Adrenal gland (tissue), 12 donors: ENCODE results near the gene SESN1. TPM values are rescaled to one million over a fixed set of nuclear protein-coding genes. Genes with fewer than 3 reads are reported as not detected.
A peak's percentile ranks its signal among the peaks of the same experiment; 100 is the strongest.

Source experiments
- DNase-seq, 7 donors: peaks; one replicate each; pipeline ENCODE4 v3.0.0-alpha.2; 2019 to 2020
- H3K27ac ChIP-seq, 5 donors: fragments of 200-600 bp; sonication (generic) in 4 of 5; 1 replicate in 3 of 5; 2 replicates in 2 of 5; pipeline versions ENCODE4 v1.5.1 to v1.8.0; 2016 to 2020; ENCODE audit warnings: mild to moderate bottlenecking in 1 of 5
- H3K27me3 ChIP-seq: fragments of 200-600 bp; 2 replicates; pipeline ENCODE4 v1.8.0; 2021
- H3K36me3 ChIP-seq, 2 donors: fragments of 200-600 bp; replicated peaks in 1 of 2; 1 replicate in 1 of 2; 2 replicates in 1 of 2; pipeline versions ENCODE4 v1.5.1 to v1.8.0; 2018 to 2022
- H3K4me1 ChIP-seq, 2 donors: fragments of 200-600 bp; replicated peaks in 1 of 2; 1 replicate in 1 of 2; 2 replicates in 1 of 2; pipeline versions ENCODE4 v1.5.1 to v1.8.0; 2018 to 2021
- H3K4me3 ChIP-seq, 4 donors: fragments of 200-600 bp; sonication (generic) in 3 of 4; one replicate each; pipeline ENCODE4 v1.5.1; 2016 to 2018
- H3K9me3 ChIP-seq, 3 donors: fragments of 200-600 bp; sonication (generic) in 1 of 3; replicated peaks in 1 of 3; 1 replicate in 2 of 3; 2 replicates in 1 of 3; pipeline versions ENCODE4 v1.5.1 to v1.8.0; 2016 to 2021
- CTCF ChIP-seq, 6 experiments: fragments of 450-650 bp in 4 of 6; fragments of 200-600 bp in 2 of 6; sonication (generic) in 1 of 6; IDR thresholded peaks; 1 replicate in 5 of 6; 2 replicates in 1 of 6; pipeline versions ENCODE4 v1.5.1 to v1.8.0; 2016 to 2021; ENCODE audit warnings: antibody characterized with exemption in 6 of 6, mild to moderate bottlenecking in 2 of 6, moderate library complexity in 1 of 6
- POLR2A ChIP-seq, 2 donors: fragments of 450-650 bp; IDR thresholded peaks; one replicate each; pipeline ENCODE4 v1.6.1; 2017; ENCODE audit warnings: antibody characterized with exemption in 2 of 2, mild to moderate bottlenecking in 2 of 2, moderate library complexity in 1 of 2
- WGBS, 4 donors: extraction: QIAGEN DNeasy Blood & Tissue Kit in 2 of 4; methylation state at CpG; one replicate each; pipeline versions ENCODE4 v1.1.5 to v1.1.7; 2013 to 2017; 5-methylcytosine and 5-hydroxymethylcytosine counted together
- intact Hi-C, 2 donors: fragments of 100-400 bp; cut with DNase I; formaldehyde crosslinking; loops; one replicate each; pipeline versions ENCODE4 v1.14.1 to v1.15.0; 2022 to 2023
- polyA plus RNA-seq, 3 donors: library from polyadenylated mRNA; stranded (reverse); fragments of 200-250 nt in 2 of 3; fragments of 350-450 nt in 1 of 3; fragmentation: Illumina TruSeq in 1 of 3; extraction: RNeasy Lipid Tissue Mini Kit (QIAGEN cat#74804) in 1 of 3; gene quantifications; one replicate each; pipeline ENCODE4 v1.2.3, GENCODE V29; 2013 to 2014
- total RNA-seq, 9 donors: library from RNA; depleted of rRNA in 4 of 9; stranded (reverse); fragments of >200 nt in 4 of 9; fragments of 120-200 nt in 1 of 9; fragmentation: NEBNext Ultra II Directional in 1 of 9; extraction: Animal tissue kit (Norgen Biotek cat#: 25700) in 1 of 9; gene quantifications; one replicate each; pipeline versions ENCODE4 v1.1.0 to v1.2.4, GENCODE V29; 2013 to 2023
- donor health status: healthy with polysubstance abuse.
- donor health status: Bipolar disorder and iron deficiency.
- donor health status: DM: yes; HTN: yes; CAD: no.
- donor health status: DM: no; HTN: no; CAD: no.
- donor health status: DM: no; HTN: no; CAD: no.
- donor health status: DM: yes; HTN: yes; CAD: no.

Gene SESN1
- total and polyA plus RNA-seq, 12 donors, result 14.2 to 72.7 (median 42.5) TPM

- no peaks in the 10 kb centered on the region for H3K27me3 ChIP-seq
- H3K36me3 ChIP-seq, result no peaks in the 10 kb centered on the region
- no peak for TF ChIP-seq POLR2A (IDR thresholded peaks at IDR 0.05)
- TF ChIP-seq CTCF (IDR thresholded peaks at IDR 0.05), result no peak
- no peak overlapping the region for H3K27ac ChIP-seq
- H3K9me3 ChIP-seq, result no peaks in the 10 kb centered on the region
- intact Hi-C loops, result loop anchor here in 1 of 2 donors (10.0 kb wide), 3 partner anchors 71 to 531 kb away; no protein-coding TSS in a partner anchor
- no peak overlapping the region for H3K4me3 ChIP-seq
- no peak for DNase-seq
- H3K4me1 ChIP-seq, result peaks cover 0 to 53% of the 10 kb centered on the region in 2 donors
These were observed 18.7 kb downstream of the SESN1 start for GRCh38 chr6:109075934-109076333.

- Histone ChIP-seq H3K4me1 (peaks cover 0 to 35% of the 10 kb centered on the region in 2 donors), H3K27ac (no peak overlapping the region), H3K9me3 (no peaks in the 10 kb centered on the region), H3K27me3 (no peaks in the 10 kb centered on the region), H3K36me3 (no peaks in the 10 kb centered on the region), H3K4me3 (no peak overlapping the region)
- intact Hi-C loops, result loop anchor here (5.0 to 10.0 kb wide), 4 partner anchors 69 to 529 kb away; no protein-coding TSS in a partner anchor
- no peak for DNase-seq
- TF ChIP-seq POLR2A (IDR thresholded peaks at IDR 0.05) (no peak), CTCF (IDR thresholded peaks at IDR 0.05) (no peak)
These were observed 20.6 kb downstream of the SESN1 start for GRCh38 chr6:109074133-109074415.

- Histone ChIP-seq H3K27ac (no peak overlapping the region), H3K27me3 (no peaks in the 10 kb centered on the region), H3K9me3 (no peaks in the 10 kb centered on the region), H3K36me3 (no peaks in the 10 kb centered on the region), H3K4me1 (peaks cover 0 to 34% of the 10 kb centered on the region in 2 donors), H3K4me3 (no peak overlapping the region)
- 46 to 48% (median 47%) methylated on average over 7 of the region's 7 CpGs for WGBS, 4 donors
- intact Hi-C loops, result loop anchor here (5.0 to 10.0 kb wide), 4 partner anchors 69 to 529 kb away; no protein-coding TSS in a partner anchor
- DNase-seq, result peak in 5 of 7 donors; percentile 38 to 60 (median 55)
- TF ChIP-seq POLR2A (IDR thresholded peaks at IDR 0.05), result no peak
- TF ChIP-seq CTCF (IDR thresholded peaks at IDR 0.05), result peak; percentile 50 to 84 (median 72)
These were observed 21.1 kb downstream of the SESN1 start for GRCh38 chr6:109073344-109074132.

- no peak for TF ChIP-seq POLR2A (IDR thresholded peaks at IDR 0.05)
- no peak for TF ChIP-seq CTCF (IDR thresholded peaks at IDR 0.05)
- intact Hi-C loops, result loop anchor here (5.0 to 10.0 kb wide), 4 partner anchors 67 to 527 kb away; no protein-coding TSS in a partner anchor
- 40 to 45% (median 41%) methylated on average over 7 of the region's 7 CpGs for WGBS, 4 donors
- peaks cover 0 to 30% of the 10 kb centered on the region in 2 donors for H3K4me1 ChIP-seq
- no peaks in the 10 kb centered on the region for H3K27me3 ChIP-seq
- no peak overlapping the region for H3K4me3 ChIP-seq
- DNase-seq, result no peak
- peak overlapping the region in 1 of 5 donors; percentile 2 for H3K27ac ChIP-seq
- H3K9me3 ChIP-seq, result no peaks in the 10 kb centered on the region
- H3K36me3 ChIP-seq, result no peaks in the 10 kb centered on the region
These were observed 23.3 kb downstream of the SESN1 start for GRCh38 chr6:109071125-109071917.
